ENCODE data around the gene TMEM130. TPM values are rescaled to one million over a fixed set of nuclear protein-coding genes. Genes with fewer than 3 reads are reported as not detected.

TMEM130 gene
- total and polyA plus RNA-seq, 9 of the 15 experiments (the other 6 are each of a cell fraction or from before 2014, with no cell fraction given), result 0.07 TPM; not detected in 8

GRCh38 chr7:98840096-98840495 is 29.7 kb downstream of the TMEM130 start:
- DNase-seq (ENCODE audit: extremely low read depth in 1 of 4, low spot score in 3 of 4), result no peak
- peaks cover 0 to 3% of the 10 kb centered on the region in 2 experiments; a peak in 2 of 5 replicates for H3K4me1 ChIP-seq (replicated peaks in 1 of 2; ENCODE audit: control insufficient read depth in 2 of 2, insufficient read depth in 2 of 2, low read length in 2 of 2)
- ATAC-seq, result no peak
- H3K4me3 ChIP-seq, result no peak overlapping the region
- no TSS peak for BruUV-seq (replicated peaks)
- no peak overlapping the region for H3K27ac ChIP-seq (ENCODE audit: extremely low read depth, low read depth, low read length)
- FAIRE-seq, result no peak
- intact Hi-C loops (cut with micrococcal nuclease) (no loop called here), in situ Hi-C loops (cut with MboI) (loop anchor here (5.0 kb wide), 3 partner anchors 93 to 543 kb away; no protein-coding TSS in a partner anchor)
- CTCF ChIA-PET (ENCODE audit: low intra/inter-chr PET ratio), result interaction anchor here (1.4 to 1.6 kb wide), 2 partner anchors 85 to 107 kb away, joined by 5 to 7 read pairs; no protein-coding TSS in a partner anchor
- no peaks in the 10 kb centered on the region for H3K9me1 ChIP-seq (ENCODE audit: control insufficient read depth, insufficient read depth, low read length)
- no peak overlapping the region for H3K9ac ChIP-seq (ENCODE audit: insufficient read depth in 1 of 2, low read depth in 2 of 2, low read length in 2 of 2)
- under 1% methylated on average over 11 of the region's 11 CpGs for WGBS (ENCODE audit: insufficient coverage, low coverage, missing lambda C conversion rate)
- no peak overlapping the region for H3K4me2 ChIP-seq (ENCODE audit: insufficient read depth, low read length)
- POLR2A ChIA-PET, result interaction anchor here (0.5 to 1.2 kb wide), 3 partner anchors 13 to 371 kb away, joined by 3 to 6 read pairs (median 4); no protein-coding TSS in a partner anchor
- no peaks in the 10 kb centered on the region for H3K36me3 ChIP-seq (ENCODE audit: control insufficient read depth, insufficient read depth, low read length)
- H4K20me1 ChIP-seq (replicated peaks; ENCODE audit: control insufficient read depth, insufficient read depth, low read length), result 0 out of 2 replicates have a peak, but pooled peaks cover 9% of the 10 kb centered on the region
- H3K27me3 ChIP-seq (ENCODE audit: control insufficient read depth in 2 of 2, insufficient read depth in 2 of 2, low read length in 2 of 2), result peaks cover 13 to 47% of the 10 kb centered on the region in 2 experiments; a peak in 4 of 5 replicates
- TF ChIP-seq, protein P1, sequence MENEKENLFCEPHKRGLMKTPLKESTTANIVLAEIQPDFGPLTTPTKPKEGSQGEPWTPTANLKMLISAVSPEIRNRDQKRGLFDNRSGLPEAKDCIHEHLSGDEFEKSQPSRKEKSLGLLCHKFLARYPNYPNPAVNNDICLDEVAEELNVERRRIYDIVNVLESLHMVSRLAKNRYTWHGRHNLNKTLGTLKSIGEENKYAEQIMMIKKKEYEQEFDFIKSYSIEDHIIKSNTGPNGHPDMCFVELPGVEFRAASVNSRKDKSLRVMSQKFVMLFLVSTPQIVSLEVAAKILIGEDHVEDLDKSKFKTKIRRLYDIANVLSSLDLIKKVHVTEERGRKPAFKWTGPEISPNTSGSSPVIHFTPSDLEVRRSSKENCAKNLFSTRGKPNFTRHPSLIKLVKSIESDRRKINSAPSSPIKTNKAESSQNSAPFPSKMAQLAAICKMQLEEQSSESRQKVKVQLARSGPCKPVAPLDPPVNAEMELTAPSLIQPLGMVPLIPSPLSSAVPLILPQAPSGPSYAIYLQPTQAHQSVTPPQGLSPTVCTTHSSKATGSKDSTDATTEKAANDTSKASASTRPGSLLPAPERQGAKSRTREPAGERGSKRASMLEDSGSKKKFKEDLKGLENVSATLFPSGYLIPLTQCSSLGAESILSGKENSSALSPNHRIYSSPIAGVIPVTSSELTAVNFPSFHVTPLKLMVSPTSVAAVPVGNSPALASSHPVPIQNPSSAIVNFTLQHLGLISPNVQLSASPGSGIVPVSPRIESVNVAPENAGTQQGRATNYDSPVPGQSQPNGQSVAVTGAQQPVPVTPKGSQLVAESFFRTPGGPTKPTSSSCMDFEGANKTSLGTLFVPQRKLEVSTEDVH (IDR thresholded peaks at IDR 0.05; ENCODE audit: low read depth, partially characterized antibody), result no peak
- TF ChIP-seq U2AF2 (optimal IDR thresholded peaks at IDR 0.05; ENCODE audit: low read depth, low read length), result no peak
- TF ChIP-seq ZNF354B (CRISPR knock-in tag; IDR thresholded peaks at IDR 0.05), result no peak
- TF ChIP-seq NCOA1 (IDR thresholded peaks at IDR 0.05; ENCODE audit: low read depth), result no peak
- TF ChIP-seq ATF7 (IDR thresholded peaks at IDR 0.05), result no peak
- no peaks in the 10 kb centered on the region for H3K79me2 ChIP-seq (ENCODE audit: control insufficient read depth, insufficient read depth, low read length)
- H2AFZ ChIP-seq (ENCODE audit: low read depth, low read length), result no peak overlapping the region
- H3K9me3 ChIP-seq (replicated peaks; ENCODE audit: control insufficient read depth, insufficient read depth, low read depth, low read length), result no peaks in the 10 kb centered on the region

Measured in K562 (cell line).